Stimulated activated CD4-positive, alpha-beta T cell treated with anti-CD3 and anti-CD28 coated beads, Interleukin-1b, Interleukin-23, amount 100 ng/mL, for 4 hours (primary cell): ENCODE measurements around the gene TANC1.

Source experiments
- DNase-seq, 2 donors: peaks; one replicate each; pipeline ENCODE4 v3.0.0-alpha.2; 2020; ENCODE audit warnings: low read depth in 2 of 2

TANC1 gene

GRCh38 chr2:158962074-158962473, 6.4 kb upstream of the TANC1 start:
- no peak for DNase-seq

DNA sequence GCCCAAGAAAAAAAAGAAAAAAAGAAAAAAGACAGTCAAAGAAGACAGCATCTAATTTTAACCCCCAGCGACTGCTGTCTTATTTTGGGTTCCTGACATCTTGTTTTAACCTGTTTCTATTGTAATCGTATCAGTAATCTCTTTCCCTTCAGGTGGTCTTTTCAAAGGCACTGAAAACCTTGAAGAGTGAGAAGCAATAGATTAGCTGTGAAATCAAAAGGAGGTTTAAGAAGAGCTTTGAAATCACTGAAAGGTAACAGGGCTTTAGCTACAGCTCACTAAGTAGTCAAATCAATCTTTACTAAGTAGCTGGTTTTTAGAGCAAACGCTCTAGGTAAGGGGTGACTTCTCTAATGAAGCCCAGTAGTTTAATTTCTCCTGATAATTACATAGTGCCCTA, 5.4 kb upstream of the TANC1 start:
- DNase-seq: no peak

- DNase-seq: no peak
These were observed 3.3 kb upstream of the TANC1 start for GRCh38 chr2:158965107-158965506.

DNA sequence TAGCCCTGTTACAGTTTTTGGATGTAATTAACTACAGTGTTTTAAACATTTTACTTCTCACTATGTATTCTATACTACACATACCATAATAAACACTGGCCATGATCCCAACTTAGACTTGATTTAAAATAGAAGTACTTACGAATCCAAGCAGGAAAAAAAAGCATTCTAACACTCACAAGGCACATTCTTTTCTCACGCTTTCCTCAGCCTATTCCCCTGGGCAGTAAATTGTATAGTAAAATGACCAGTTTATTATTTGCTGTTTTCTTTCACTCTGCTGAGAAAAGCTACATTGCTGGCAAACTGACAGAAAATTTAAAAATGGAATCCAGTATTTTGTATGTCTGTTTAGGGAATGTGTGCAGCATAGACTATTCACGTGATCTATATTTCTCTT, 2.8 kb upstream of the TANC1 start:
- DNase-seq: no peak

- no peak for DNase-seq
These were observed 2.1 kb upstream of the TANC1 start for GRCh38 chr2:158966312-158966711.

DNA sequence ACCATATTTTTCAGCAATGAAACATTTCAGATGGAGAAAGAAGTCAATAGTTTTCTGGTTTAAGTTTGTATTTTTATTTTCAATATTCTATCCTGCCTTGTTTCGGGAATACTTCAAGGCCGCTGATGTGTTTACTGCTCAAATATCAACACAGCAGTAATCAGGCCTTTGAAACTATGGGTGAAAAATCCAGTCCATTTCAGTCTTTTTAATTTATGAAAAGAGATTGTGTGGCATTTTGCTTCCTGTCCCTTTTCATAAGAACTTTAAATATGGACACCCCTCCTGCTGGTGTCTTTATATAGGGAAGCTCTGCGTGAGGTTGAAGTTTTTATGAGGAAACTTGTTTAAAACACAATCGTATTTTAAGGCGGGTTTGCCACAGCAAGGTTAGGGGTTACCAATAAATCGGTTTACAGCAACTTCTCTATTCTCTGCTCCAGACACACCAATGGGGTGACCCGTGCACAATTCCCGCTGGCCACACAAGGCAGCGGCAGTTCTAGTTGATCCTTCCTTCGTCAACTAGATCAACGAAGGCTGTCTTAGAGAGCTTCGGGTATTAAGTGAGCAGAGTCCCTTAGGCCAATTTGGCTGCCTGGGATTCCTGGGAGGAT, 1.2 kb upstream of the TANC1 start:
- no peak for DNase-seq

DNA sequence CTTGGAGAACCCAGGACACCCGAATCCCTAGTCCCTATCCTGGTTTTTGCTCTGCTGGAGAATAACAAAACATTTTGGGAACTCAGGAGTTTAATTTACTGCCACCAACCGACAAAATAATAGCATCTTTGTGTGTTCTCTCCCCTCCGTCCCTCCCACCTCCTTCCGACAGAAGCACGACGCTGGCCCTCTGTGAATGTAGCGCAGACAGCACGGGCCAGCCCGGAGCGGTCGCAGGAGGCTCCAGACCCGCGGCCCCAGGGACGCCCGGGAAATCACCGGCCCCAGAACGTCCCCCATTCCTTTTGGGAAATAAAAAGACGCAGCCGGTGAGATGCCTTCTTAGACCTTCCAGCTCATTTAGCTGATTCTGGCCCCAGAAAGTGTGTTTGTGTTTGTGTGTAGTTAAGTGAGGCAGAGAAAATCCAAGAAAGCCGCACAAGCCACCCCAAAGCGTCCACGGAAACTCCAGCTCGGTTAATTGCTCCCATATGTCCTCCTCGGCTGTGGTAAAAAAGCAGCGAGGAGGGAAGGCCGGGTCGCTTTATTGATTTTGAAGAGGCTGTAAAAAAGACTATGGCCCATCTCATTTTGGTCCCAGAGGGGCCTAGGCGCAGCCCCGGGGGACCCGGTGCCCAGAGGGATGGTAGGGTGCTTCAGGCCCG, 577 bp upstream of the TANC1 start:
- DNase-seq: no peak

DNA sequence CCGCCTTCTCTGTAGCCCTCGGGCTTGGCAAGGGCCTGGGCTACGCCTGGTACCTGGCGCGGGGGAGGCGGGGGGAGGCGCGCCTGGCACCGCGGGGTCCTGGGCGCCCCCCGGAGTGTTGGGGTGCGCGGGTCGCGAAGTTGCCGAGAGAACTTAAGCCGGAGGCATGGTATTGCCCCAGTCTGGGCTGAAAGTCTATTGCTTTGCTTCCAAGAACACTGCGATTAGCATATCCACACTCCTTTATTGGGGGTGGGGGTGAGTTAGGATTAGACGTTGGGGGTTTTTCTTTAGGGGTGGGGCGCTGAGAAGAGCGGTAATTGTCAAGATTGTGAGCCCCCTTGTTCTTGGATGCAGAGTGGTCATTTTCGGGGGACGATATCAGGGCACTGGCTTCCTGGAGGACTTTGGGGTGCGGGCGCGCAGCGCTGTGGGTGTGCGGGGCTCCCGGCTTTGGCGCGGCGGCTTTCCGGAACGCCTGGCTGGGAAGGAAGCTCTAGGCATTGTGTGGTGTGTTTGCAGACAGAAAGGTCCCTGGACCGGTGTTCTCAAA, 798 bp downstream of the TANC1 start:
- no peak for DNase-seq

GRCh38 chr2:158969715-158970240, 1.3 kb downstream of the TANC1 start:
- no peak for DNase-seq

GRCh38 chr2:158970241-158970751, 1.9 kb downstream of the TANC1 start:
- DNase-seq: no peak

DNA sequence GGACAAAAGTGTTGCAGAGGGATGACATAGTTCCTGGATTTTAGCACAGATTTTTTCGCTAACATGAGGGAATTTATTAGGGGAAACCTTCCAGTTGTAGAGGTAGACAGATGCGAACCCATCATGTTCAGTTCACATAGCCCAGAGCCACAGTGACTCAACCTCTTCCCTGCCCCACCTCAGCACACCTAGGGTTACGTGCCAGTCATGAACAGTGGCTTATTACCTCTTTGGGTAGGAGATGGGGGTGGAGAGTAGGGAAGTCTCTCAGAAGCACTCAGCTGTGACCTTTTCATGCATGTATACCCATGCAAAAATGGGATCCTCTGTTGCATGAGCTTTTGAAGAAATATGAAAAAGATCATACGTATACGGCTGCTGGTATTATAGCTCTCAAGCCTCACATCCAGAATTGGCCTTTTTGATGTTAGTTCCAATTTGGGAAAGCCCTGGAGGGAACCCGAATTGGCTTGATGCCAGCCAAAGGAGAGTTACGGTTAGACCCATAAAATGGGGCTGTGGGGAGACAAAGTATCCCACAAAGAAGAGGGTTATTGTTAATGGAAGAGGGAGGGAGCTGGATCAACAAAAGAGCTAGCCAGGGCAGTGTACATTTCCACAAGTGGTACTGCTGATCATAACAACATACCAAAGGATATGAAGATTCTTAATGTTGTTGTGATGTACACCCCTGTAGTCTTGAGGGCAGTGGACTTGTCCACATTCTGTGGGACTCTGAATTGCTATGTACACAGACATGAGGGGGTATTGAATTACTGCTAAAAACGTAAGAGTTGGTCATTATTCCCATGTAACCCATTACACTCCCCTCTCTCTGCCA, 4.9 kb downstream of the TANC1 start:
- no peak for DNase-seq

- DNase-seq: no peak
These were observed 7.0 kb downstream of the TANC1 start for GRCh38 chr2:158975271-158975921.

DNA sequence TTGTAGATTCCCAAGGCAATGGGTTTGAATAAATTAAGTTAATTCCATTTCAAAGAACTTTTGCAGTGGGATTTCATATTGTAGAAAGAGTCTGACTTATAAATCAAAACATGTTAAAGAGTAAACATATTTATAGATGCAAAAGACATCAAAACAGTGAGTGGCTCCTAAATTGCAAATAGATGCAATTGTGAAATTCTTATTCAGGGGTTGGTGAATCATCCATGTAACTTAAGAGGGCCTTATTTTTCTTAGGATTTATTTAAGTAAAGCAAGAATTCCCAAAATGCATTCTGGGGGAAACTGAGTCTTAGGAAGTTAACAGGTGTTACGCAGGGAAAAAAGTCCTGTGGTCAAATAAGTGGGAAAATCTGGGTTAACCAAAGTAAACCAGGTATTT, 11.3 kb downstream of the TANC1 start:
- DNase-seq: no peak

GRCh38 chr2:158984604-158985135, 16.2 kb downstream of the TANC1 start:
- DNase-seq: no peak

GRCh38 chr2:158988501-158988900, 20.1 kb downstream of the TANC1 start:
- DNase-seq: no peak

- no peak for DNase-seq
These were observed 20.7 kb downstream of the TANC1 start for GRCh38 chr2:158989165-158989564.

GRCh38 chr2:158990397-158991214, 22.2 kb downstream of the TANC1 start:
- DNase-seq: no peak

- DNase-seq: no peak
These were observed 24.6 kb downstream of the TANC1 start for GRCh38 chr2:158993030-158993429.

DNA sequence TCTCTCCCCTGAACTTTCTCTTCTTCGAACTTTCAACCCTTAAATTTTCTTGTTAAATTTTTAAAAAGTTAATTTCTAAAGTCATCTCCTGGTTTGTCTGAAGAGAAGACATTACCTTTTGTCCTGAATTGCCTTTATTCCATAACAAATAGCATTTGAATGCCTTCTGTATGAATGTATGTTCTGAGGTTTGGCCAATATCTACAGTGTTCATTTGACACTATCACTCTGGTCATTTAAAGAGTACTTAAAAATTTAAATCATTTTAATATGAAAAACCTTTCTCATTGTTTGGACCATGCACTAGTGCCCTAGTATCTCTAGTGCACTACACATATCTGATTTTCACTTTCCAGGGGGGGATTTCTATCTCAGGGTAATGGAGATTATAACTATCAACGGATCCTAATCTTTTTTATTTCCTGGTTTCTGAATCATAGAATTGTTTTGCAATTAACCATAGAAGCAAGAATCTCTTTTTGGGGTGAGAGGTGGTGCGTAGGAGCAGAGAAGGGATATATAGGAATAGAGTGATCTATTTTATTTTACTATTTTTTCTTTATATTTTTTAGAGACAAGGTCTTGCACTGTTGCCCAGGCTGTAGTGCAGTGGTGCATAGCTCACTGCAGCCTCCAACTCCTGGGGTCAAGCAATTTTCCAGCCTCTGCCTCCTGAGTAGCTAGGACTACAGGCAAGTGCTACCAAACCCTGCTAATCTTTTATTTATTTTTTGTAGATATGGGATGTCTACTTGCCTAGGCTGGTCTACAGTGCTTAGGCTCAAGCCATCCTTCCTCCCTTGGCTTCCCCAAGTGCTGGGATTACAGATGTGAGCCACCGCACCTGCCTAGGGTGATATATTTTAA, 25.5 kb downstream of the TANC1 start:
- no peak for DNase-seq
